GM23338 (cell line): ENCODE measurements around the gene NSG1. TPM values are rescaled to one million over a fixed set of nuclear protein-coding genes. Genes with fewer than 3 reads are reported as not detected.

Experiments used
- ATAC-seq: fragments of 200-7000 bp; cut with Tn5 transposase; 3 replicates; pipeline ENCODE4 v1.9.1; 2020
- DNase-seq: peaks from one replicate; pipeline ENCODE4 v3.0.0-alpha.2; 2015; ENCODE audit warnings: low spot score
- H2AFZ ChIP-seq: fragments of 200-600 bp; sonication (generic); 2 replicates; pipeline ENCODE4 v1.8.0; 2016; ENCODE audit warnings: antibody characterized with exemption, mild to moderate bottlenecking, moderate library complexity
- H3F3A ChIP-seq: fragments of 200-600 bp; sonication (generic); replicated peaks from 2 replicates; pipeline ENCODE4 v1.8.0; 2017; ENCODE audit warnings: antibody characterized with exemption, mixed run types, low read depth
- H3K27ac ChIP-seq: fragments of 200-600 bp; sonication (generic); 2 replicates; pipeline ENCODE4 v1.6.1; 2016; ENCODE audit warnings: low read depth
- H3K27me3 ChIP-seq: fragments of 200-600 bp; sonication (generic); 2 replicates; pipeline ENCODE4 v1.8.0; 2016; ENCODE audit warnings: mild to moderate bottlenecking, mixed run types, moderate library complexity; ENCODE audit not compliant: insufficient read depth
- H3K36me3 ChIP-seq: fragments of 200-600 bp; sonication (generic); 2 replicates; pipeline ENCODE4 v1.8.0; 2016; ENCODE audit warnings: mild to moderate bottlenecking; ENCODE audit not compliant: insufficient read depth
- H3K4me1 ChIP-seq: fragments of 200-600 bp; sonication (generic); 2 replicates; pipeline ENCODE4 v1.8.0; 2016; ENCODE audit warnings: mild to moderate bottlenecking, moderate library complexity; ENCODE audit not compliant: insufficient read depth
- H3K4me2 ChIP-seq: fragments of 200-600 bp; sonication (generic); 2 replicates; pipeline ENCODE4 v1.7.1; 2017; ENCODE audit warnings: mixed run types
- H3K4me3 ChIP-seq: fragments of 200-600 bp; sonication (generic); 2 replicates; pipeline ENCODE4 v1.6.1; 2016; ENCODE audit warnings: mixed run types
- H3K79me2 ChIP-seq: fragments of 200-600 bp; sonication (generic); replicated peaks from 2 replicates; pipeline ENCODE4 v1.8.0; 2017; ENCODE audit warnings: mild to moderate bottlenecking; ENCODE audit not compliant: insufficient read depth
- H3K9me2 ChIP-seq: fragments of 200-600 bp; sonication (generic); 2 replicates; pipeline ENCODE4 v1.8.0; 2017; ENCODE audit not compliant: insufficient read depth
- H4K20me1 ChIP-seq: fragments of 200-600 bp; sonication (generic); replicated peaks from 2 replicates; pipeline ENCODE4 v1.8.0; 2017; ENCODE audit warnings: mild to moderate bottlenecking; ENCODE audit not compliant: insufficient read depth
- H3K27ac Mint-ChIP-seq: 2 replicates; pipeline ENCODE4 v1.8.0; 2020; ENCODE audit warnings: inconsistent platforms, mild to moderate bottlenecking, moderate library complexity, mixed read lengths
- H3K27me3 Mint-ChIP-seq: 3 replicates; pipeline ENCODE4 v1.8.0; 2022; ENCODE audit warnings: low read depth, mild to moderate bottlenecking, moderate library complexity, mixed read lengths, inconsistent platforms; ENCODE audit not compliant: insufficient read depth, poor library complexity
- H3K36me3 Mint-ChIP-seq: 3 replicates; pipeline ENCODE4 v1.8.0; 2021; ENCODE audit warnings: low read depth, mild to moderate bottlenecking, inconsistent platforms, moderate library complexity, mixed read lengths
- H3K4me1 Mint-ChIP-seq: 3 replicates; pipeline ENCODE4 v1.8.0; 2020; ENCODE audit warnings: mild to moderate bottlenecking, inconsistent platforms, mixed read lengths
- H3K4me3 Mint-ChIP-seq: 3 replicates; pipeline ENCODE4 v1.8.0; 2021; ENCODE audit warnings: moderate library complexity, mild to moderate bottlenecking, inconsistent platforms, mixed read lengths
- H3K9me3 Mint-ChIP-seq: 3 replicates; pipeline ENCODE4 v1.8.0; 2020; ENCODE audit warnings: moderate library complexity, mild to moderate bottlenecking, inconsistent platforms, mixed read lengths
- CREB1 ChIP-seq: fragments of 250-450 bp; sonication (Bioruptor Pico); IDR thresholded peaks from 2 replicates; pipeline ENCODE4 v1.5.0; 2020; ENCODE audit warnings: low read depth, mild to moderate bottlenecking, moderate library complexity
- EZH2 ChIP-seq: fragments of 200-600 bp; sonication (generic); IDR thresholded peaks from one replicate; pipeline ENCODE4 v1.8.0; 2017; ENCODE audit warnings: antibody characterized with exemption, mild to moderate bottlenecking, low read depth; ENCODE audit not compliant: unreplicated experiment
- EZH2phosphoT487 ChIP-seq: fragments of 200-600 bp; sonication (generic); IDR thresholded peaks from one replicate; pipeline ENCODE4 v1.8.1; 2018; ENCODE audit warnings: antibody characterized with exemption; ENCODE audit not compliant: unreplicated experiment
- JUNB ChIP-seq: IDR thresholded peaks from one replicate; pipeline ENCODE4 v1.6.1; 2016; ENCODE audit warnings: antibody characterized with exemption; ENCODE audit not compliant: unreplicated experiment
- NANOG ChIP-seq: IDR thresholded peaks from 2 replicates; pipeline ENCODE4 v1.6.1; 2016; ENCODE audit warnings: antibody characterized with exemption, borderline replicate concordance
- POLR2AphosphoS5 ChIP-seq: IDR thresholded peaks from 2 replicates; pipeline ENCODE4 v1.6.1; 2016; ENCODE audit warnings: antibody characterized with exemption, low read depth
- STAT1 ChIP-seq: IDR thresholded peaks from one replicate; pipeline ENCODE4 v1.6.1; 2016; ENCODE audit warnings: antibody characterized with exemption; ENCODE audit not compliant: unreplicated experiment
- ZNF114 ChIP-seq: fragments of 250-450 bp; sonication (Bioruptor Pico); IDR thresholded peaks from 2 replicates; pipeline ENCODE4 v1.5.0; 2020; ENCODE audit warnings: mild to moderate bottlenecking, moderate library complexity
- ZNF331 ChIP-seq: fragments of 250-450 bp; sonication (Bioruptor Pico); IDR thresholded peaks from 2 replicates; pipeline ENCODE4 v1.5.0; 2020; ENCODE audit warnings: low read depth, mild to moderate bottlenecking, moderate library complexity
- polyA plus RNA-seq: library from polyadenylated mRNA; unstranded; fragments of >200 nt; fragmentation: Nextera tagmentation; extraction: Ambion mirVana; gene quantifications from 2 replicates; pipeline ENCODE4 v1.2.1, GENCODE V29; 2016
- total RNA-seq: library from RNA; depleted of rRNA; stranded (reverse); fragments of >200 nt; shearing (Covaris generic); gene quantifications from 2 replicates; pipeline ENCODE4 v1.2.3, GENCODE V29; 2014
- TF ChIP-seq, protein P1 (sequence below): IDR thresholded peaks from one replicate; pipeline ENCODE4 v1.6.1; 2018; ENCODE audit warnings: antibody characterized with exemption; ENCODE audit not compliant: unreplicated experiment
- TF ChIP-seq, protein P2 (sequence below), 2 experiments: fragments of 200-600 bp in 1 of 2; sonication (generic) in 1 of 2; conservative IDR thresholded peaks; 2 replicates each; pipeline versions ENCODE4 v1.5.1 to v1.6.1; 2016 to 2017; ENCODE audit warnings: antibody characterized with exemption in 2 of 2, low read depth in 2 of 2, mild to moderate bottlenecking in 2 of 2, moderate library complexity in 1 of 2
- TF ChIP-seq, protein P3 (sequence below): fragments of 250-450 bp; sonication (Bioruptor Pico); IDR thresholded peaks from 2 replicates; pipeline ENCODE4 v1.5.0; 2020; ENCODE audit warnings: mild to moderate bottlenecking, moderate library complexity
- TF ChIP-seq, protein P4 (sequence below): IDR thresholded peaks from 2 replicates; pipeline ENCODE4 v1.6.1; 2016; ENCODE audit warnings: antibody characterized with exemption

The NSG1 gene
- total and polyA plus RNA-seq, 2 experiments from 2014 or later = 17.4 to 34.5 TPM

DNA sequence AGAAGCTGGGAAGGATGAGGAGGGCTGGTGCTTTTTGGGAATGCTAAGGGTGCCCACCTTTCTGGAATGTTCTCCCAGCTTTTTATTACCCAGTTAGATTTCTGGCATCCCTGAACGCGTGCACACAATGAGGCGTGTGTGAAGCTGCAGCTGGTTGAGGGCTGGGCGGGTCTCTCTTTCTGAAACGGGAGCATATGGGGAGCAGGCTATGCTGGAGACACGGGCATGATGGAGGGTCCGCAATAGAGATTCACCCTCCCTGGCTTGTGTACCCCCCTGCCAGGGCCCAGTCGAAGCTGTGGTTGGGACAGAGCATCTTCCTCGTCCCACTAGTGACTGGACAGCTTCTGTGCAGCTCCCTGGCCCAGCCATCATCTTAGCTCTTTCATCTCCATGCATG, 8.5 kb downstream of the NSG1 start:
- H3K4me3 ChIP-seq = no peak overlapping the region
- Mint-ChIP-seq H3K9me3 (no peaks in the 10 kb centered on the region; the same call in 1 of the 3 replicates), H3K4me3 (no peak overlapping the region), H3K27ac (no peak overlapping the region; the same call in 1 of the 2 replicates), H3K4me1 (peaks cover 24% of the 10 kb centered on the region), H3K27me3 (peaks cover 20% of the 10 kb centered on the region), H3K36me3 (peaks cover 57% of the 10 kb centered on the region)
- peaks cover 18% of the 10 kb centered on the region for H3K4me1 ChIP-seq
- H3F3A ChIP-seq = no peaks in the 10 kb centered on the region
- DNase-seq (no peak), ATAC-seq (no peak)
- H4K20me1 ChIP-seq = no peaks in the 10 kb centered on the region
- H3K36me3 ChIP-seq = no peaks in the 10 kb centered on the region
- peak overlapping the region; percentile 79; the same call in 1 of the 2 replicates for H3K27ac ChIP-seq
- H3K9me2 ChIP-seq = no peaks in the 10 kb centered on the region
- TF ChIP-seq, protein P1, sequence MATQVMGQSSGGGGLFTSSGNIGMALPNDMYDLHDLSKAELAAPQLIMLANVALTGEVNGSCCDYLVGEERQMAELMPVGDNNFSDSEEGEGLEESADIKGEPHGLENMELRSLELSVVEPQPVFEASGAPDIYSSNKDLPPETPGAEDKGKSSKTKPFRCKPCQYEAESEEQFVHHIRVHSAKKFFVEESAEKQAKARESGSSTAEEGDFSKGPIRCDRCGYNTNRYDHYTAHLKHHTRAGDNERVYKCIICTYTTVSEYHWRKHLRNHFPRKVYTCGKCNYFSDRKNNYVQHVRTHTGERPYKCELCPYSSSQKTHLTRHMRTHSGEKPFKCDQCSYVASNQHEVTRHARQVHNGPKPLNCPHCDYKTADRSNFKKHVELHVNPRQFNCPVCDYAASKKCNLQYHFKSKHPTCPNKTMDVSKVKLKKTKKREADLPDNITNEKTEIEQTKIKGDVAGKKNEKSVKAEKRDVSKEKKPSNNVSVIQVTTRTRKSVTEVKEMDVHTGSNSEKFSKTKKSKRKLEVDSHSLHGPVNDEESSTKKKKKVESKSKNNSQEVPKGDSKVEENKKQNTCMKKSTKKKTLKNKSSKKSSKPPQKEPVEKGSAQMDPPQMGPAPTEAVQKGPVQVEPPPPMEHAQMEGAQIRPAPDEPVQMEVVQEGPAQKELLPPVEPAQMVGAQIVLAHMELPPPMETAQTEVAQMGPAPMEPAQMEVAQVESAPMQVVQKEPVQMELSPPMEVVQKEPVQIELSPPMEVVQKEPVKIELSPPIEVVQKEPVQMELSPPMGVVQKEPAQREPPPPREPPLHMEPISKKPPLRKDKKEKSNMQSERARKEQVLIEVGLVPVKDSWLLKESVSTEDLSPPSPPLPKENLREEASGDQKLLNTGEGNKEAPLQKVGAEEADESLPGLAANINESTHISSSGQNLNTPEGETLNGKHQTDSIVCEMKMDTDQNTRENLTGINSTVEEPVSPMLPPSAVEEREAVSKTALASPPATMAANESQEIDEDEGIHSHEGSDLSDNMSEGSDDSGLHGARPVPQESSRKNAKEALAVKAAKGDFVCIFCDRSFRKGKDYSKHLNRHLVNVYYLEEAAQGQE = no peak
- TF ChIP-seq ZNF331 = no peak
- no peak for TF ChIP-seq STAT1
- TF ChIP-seq, protein P2, sequence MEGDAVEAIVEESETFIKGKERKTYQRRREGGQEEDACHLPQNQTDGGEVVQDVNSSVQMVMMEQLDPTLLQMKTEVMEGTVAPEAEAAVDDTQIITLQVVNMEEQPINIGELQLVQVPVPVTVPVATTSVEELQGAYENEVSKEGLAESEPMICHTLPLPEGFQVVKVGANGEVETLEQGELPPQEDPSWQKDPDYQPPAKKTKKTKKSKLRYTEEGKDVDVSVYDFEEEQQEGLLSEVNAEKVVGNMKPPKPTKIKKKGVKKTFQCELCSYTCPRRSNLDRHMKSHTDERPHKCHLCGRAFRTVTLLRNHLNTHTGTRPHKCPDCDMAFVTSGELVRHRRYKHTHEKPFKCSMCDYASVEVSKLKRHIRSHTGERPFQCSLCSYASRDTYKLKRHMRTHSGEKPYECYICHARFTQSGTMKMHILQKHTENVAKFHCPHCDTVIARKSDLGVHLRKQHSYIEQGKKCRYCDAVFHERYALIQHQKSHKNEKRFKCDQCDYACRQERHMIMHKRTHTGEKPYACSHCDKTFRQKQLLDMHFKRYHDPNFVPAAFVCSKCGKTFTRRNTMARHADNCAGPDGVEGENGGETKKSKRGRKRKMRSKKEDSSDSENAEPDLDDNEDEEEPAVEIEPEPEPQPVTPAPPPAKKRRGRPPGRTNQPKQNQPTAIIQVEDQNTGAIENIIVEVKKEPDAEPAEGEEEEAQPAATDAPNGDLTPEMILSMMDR (conservative IDR thresholded peaks at IDR 0.05; ENCODE audit: low read depth in 2 of 2) = no peak
- TF ChIP-seq CREB1 = no peak
- TF ChIP-seq, protein P3, sequence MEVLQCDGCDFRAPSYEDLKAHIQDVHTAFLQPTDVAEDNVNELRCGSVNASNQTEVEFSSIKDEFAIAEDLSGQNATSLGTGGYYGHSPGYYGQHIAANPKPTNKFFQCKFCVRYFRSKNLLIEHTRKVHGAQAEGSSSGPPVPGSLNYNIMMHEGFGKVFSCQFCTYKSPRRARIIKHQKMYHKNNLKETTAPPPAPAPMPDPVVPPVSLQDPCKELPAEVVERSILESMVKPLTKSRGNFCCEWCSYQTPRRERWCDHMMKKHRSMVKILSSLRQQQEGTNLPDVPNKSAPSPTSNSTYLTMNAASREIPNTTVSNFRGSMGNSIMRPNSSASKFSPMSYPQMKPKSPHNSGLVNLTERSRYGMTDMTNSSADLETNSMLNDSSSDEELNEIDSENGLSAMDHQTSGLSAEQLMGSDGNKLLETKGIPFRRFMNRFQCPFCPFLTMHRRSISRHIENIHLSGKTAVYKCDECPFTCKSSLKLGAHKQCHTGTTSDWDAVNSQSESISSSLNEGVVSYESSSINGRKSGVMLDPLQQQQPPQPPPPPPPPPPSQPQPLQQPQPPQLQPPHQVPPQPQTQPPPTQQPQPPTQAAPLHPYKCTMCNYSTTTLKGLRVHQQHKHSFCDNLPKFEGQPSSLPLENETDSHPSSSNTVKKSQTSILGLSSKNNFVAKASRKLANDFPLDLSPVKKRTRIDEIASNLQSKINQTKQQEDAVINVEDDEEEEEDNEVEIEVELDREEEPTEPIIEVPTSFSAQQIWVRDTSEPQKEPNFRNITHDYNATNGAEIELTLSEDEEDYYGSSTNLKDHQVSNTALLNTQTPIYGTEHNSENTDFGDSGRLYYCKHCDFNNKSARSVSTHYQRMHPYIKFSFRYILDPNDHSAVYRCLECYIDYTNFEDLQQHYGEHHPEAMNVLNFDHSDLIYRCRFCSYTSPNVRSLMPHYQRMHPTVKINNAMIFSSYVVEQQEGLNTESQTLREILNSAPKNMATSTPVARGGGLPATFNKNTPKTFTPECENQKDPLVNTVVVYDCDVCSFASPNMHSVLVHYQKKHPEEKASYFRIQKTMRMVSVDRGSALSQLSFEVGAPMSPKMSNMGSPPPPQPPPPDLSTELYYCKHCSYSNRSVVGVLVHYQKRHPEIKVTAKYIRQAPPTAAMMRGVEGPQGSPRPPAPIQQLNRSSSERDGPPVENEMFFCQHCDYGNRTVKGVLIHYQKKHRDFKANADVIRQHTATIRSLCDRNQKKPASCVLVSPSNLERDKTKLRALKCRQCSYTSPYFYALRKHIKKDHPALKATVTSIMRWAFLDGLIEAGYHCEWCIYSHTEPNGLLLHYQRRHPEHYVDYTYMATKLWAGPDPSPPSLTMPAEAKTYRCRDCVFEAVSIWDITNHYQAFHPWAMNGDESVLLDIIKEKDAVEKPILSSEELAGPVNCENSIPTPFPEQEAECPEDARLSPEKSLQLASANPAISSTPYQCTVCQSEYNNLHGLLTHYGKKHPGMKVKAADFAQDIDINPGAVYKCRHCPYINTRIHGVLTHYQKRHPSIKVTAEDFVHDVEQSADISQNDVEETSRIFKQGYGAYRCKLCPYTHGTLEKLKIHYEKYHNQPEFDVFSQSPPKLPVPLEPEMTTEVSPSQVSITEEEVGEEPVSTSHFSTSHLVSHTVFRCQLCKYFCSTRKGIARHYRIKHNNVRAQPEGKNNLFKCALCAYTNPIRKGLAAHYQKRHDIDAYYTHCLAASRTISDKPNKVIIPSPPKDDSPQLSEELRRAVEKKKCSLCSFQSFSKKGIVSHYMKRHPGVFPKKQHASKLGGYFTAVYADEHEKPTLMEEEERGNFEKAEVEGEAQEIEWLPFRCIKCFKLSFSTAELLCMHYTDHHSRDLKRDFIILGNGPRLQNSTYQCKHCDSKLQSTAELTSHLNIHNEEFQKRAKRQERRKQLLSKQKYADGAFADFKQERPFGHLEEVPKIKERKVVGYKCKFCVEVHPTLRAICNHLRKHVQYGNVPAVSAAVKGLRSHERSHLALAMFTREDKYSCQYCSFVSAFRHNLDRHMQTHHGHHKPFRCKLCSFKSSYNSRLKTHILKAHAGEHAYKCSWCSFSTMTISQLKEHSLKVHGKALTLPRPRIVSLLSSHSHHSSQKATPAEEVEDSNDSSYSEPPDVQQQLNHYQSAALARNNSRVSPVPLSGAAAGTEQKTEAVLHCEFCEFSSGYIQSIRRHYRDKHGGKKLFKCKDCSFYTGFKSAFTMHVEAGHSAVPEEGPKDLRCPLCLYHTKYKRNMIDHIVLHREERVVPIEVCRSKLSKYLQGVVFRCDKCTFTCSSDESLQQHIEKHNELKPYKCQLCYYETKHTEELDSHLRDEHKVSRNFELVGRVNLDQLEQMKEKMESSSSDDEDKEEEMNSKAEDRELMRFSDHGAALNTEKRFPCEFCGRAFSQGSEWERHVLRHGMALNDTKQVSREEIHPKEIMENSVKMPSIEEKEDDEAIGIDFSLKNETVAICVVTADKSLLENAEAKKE (CRISPR knock-in tag) = no peak
- no peak for TF ChIP-seq JUNB
- no peak for TF ChIP-seq ZNF114
- TF ChIP-seq EZH2 = no peak
- no peak for TF ChIP-seq POLR2AphosphoS5
- no peak for TF ChIP-seq NANOG
- TF ChIP-seq EZH2phosphoT487 = no peak
- TF ChIP-seq, protein P4, sequence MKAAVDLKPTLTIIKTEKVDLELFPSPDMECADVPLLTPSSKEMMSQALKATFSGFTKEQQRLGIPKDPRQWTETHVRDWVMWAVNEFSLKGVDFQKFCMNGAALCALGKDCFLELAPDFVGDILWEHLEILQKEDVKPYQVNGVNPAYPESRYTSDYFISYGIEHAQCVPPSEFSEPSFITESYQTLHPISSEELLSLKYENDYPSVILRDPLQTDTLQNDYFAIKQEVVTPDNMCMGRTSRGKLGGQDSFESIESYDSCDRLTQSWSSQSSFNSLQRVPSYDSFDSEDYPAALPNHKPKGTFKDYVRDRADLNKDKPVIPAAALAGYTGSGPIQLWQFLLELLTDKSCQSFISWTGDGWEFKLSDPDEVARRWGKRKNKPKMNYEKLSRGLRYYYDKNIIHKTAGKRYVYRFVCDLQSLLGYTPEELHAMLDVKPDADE = no peak
- no peak overlapping the region for H3K4me2 ChIP-seq
- no peak overlapping the region for H2AFZ ChIP-seq
- H3K79me2 ChIP-seq = 0 out of 2 replicates have a peak, but pooled peaks cover 4% of the 10 kb centered on the region
- no peaks in the 10 kb centered on the region for H3K27me3 ChIP-seq
